GM12892 (cell line): ENCODE data around the gene KDM8.

Source experiments
- DNase-seq: peaks from one replicate; pipeline ENCODE4 v3.0.0; 2011; ENCODE audit not compliant: insufficient read length
- FAIRE-seq: peaks from 2 replicates; lab custom pipeline; 2011; peaks lifted over from hg19 to GRCh38; lab: Jason Lieb, UNC
- POLR2A ChIP-seq: IDR thresholded peaks from 2 replicates; pipeline ENCODE4 v1.6.1; 2011; ENCODE audit warnings: low read depth, low read length, control low read depth
- POLR2AphosphoS5 ChIP-seq: IDR thresholded peaks from 2 replicates; pipeline ENCODE4 v1.6.1; 2011; ENCODE audit warnings: low read depth, low read length, control low read depth
- TAF1 ChIP-seq: IDR thresholded peaks from 2 replicates; pipeline ENCODE4 v1.6.1; 2011; ENCODE audit warnings: low read depth, mild to moderate bottlenecking, control low read depth, low read length, borderline replicate concordance

KDM8 gene

DNA sequence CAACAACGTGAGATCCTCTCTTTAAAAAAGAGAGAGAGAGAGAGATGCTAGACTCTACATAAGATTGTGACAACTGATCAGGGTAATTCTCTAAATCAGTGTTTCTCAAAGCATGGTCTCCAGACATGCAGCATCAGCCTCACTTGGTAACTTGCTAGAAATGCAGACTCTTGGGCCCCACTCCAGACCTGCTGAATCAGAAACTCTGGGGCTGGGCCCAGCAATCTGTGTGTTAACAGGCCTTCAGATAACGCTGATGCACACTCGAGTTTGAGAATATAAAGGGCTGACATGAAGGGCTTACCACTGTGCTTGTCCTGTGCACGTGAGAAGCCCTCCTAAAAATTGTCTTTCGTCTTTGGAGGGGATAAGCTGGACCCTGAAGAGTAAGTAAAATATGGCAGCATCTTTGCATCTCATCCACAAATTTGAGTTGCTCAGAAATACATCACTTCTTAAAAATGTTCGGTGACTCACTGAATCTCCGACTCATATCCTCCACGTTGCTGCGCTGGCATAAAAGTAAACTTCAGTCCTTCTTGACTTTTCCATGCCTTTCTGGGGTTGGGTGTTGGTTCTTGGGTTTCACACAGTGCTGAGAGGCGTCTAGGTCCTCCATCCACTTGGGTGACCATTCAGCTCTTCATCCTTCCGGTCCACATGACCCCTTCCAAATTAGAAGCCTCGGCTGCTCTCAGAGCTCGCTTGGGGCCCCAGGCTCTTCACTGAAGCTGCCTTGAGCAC lies 26.1 kb upstream of the KDM8 start:
- TF ChIP-seq POLR2A (no peak), POLR2AphosphoS5 (no peak), TAF1 (no peak)
- no peak for DNase-seq
- FAIRE-seq, result no peak

DNA sequence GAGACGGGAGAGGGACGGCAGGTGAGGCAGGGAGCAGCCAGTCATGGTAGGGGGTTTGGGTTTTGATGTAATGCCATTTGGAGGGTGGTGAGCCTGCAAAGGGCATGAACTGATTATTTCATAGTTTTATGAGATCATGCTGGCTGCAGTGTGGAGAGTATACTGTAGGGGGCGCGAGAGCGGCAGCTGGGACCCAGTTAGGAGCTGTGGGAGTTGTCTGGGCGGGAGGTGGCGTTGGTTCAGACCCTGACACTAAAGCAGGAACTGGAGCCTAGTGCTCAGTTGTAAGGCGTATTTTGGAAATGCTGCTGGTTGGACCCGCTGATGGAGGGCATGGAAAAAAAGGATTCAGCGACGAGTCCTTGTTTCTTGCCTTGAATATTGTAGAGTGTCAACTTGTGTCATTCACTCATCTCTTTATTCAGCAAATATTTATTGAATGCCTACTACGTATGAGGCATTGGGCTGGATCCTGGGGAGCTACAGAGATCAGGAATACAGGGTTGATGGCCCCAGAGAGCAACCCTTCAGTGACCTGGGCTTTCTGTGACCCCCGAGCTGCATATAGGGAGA lies 23.7 kb upstream of the KDM8 start:
- FAIRE-seq (peak; percentile 94), DNase-seq (peak; percentile 74)

GRCh38 chr16:27181019-27181790 lies 22.1 kb upstream of the KDM8 start:
- FAIRE-seq (no peak), DNase-seq (no peak)
- TF ChIP-seq POLR2AphosphoS5, result no peak

More for the DNA sequence above, 23.7 kb upstream of the KDM8 start:
- TF ChIP-seq POLR2A, result no peak
- TF ChIP-seq TAF1, result no peak
- no peak for TF ChIP-seq POLR2AphosphoS5

GRCh38 chr16:27182906-27183405 lies 20.4 kb upstream of the KDM8 start:
- TF ChIP-seq POLR2AphosphoS5, result no peak
- no peak for TF ChIP-seq TAF1
- TF ChIP-seq POLR2A, result no peak
- DNase-seq (no peak), FAIRE-seq (no peak)

DNA sequence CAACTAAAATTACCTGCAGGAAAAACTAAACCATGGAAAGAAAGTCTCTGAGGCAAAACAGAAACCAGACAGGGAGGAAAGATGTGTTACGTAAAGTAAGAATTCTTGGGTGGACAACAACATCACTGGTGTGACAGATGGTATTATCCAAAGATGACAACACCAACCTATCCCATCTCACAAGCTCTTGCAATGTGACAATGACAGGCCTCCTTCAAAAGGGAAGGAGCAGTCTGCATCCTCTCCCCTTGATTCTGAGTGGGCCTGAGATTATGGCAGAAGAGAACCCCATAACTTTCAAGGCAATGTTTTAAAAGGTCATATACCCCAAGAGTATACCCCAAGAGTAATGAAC lies 17.6 kb upstream of the KDM8 start:
- TF ChIP-seq POLR2A (no peak), TAF1 (no peak), POLR2AphosphoS5 (no peak)
- FAIRE-seq (peak; percentile 36), DNase-seq (no peak)

- DNase-seq, result no peak
- FAIRE-seq, result no peak
- TF ChIP-seq POLR2A (no peak), TAF1 (no peak), POLR2AphosphoS5 (no peak)
Observed at GRCh38 chr16:27188633-27189032, 14.7 kb upstream of the KDM8 start.

- TF ChIP-seq TAF1 (no peak), POLR2AphosphoS5 (no peak), POLR2A (no peak)
- FAIRE-seq, result no peak
- DNase-seq, result no peak
Observed at GRCh38 chr16:27189335-27189972, 13.9 kb upstream of the KDM8 start.

GRCh38 chr16:27190316-27190871 lies 12.9 kb upstream of the KDM8 start:
- no peak for DNase-seq
- TF ChIP-seq TAF1, result no peak
- TF ChIP-seq POLR2A, result no peak
- TF ChIP-seq POLR2AphosphoS5, result no peak
- no peak for FAIRE-seq

- FAIRE-seq (no peak), DNase-seq (no peak)
- TF ChIP-seq TAF1, result no peak
- no peak for TF ChIP-seq POLR2A
- no peak for TF ChIP-seq POLR2AphosphoS5
Observed at GRCh38 chr16:27191352-27191924, 11.9 kb upstream of the KDM8 start.

DNA sequence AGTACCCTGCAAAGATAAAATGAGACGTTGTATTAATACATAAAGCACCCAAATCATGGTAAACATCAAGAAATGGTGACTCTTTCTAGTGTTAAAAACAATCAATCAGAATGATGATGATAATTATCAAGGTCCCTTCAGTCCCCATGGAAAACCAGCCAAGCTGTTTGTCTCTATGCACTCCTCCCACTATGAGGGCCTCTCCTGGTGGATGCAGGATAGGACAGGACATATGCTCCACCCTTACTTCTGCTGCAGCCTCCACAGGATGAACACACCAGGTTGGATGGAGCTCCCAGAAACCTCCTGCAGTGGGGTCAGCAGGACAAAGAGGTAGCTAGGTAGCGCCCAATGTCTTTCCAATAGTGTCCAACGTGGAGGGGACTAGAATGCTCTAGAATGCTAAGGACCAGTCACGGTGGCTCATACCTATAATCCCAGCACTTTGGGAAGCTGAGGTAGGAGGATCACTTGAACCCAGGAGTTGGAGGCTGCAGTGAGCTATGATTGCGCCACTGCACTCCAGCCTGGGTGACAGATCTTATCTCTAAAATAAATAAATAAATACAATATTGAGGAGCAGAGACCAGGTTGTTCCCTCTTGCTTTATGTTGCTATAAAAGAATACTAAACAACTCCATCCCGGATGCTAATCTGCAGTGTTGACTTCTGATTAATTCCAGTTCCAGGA lies 9.9 kb upstream of the KDM8 start:
- TF ChIP-seq POLR2A (no peak), POLR2AphosphoS5 (no peak), TAF1 (no peak)
- FAIRE-seq, result no peak
- DNase-seq, result no peak

DNA sequence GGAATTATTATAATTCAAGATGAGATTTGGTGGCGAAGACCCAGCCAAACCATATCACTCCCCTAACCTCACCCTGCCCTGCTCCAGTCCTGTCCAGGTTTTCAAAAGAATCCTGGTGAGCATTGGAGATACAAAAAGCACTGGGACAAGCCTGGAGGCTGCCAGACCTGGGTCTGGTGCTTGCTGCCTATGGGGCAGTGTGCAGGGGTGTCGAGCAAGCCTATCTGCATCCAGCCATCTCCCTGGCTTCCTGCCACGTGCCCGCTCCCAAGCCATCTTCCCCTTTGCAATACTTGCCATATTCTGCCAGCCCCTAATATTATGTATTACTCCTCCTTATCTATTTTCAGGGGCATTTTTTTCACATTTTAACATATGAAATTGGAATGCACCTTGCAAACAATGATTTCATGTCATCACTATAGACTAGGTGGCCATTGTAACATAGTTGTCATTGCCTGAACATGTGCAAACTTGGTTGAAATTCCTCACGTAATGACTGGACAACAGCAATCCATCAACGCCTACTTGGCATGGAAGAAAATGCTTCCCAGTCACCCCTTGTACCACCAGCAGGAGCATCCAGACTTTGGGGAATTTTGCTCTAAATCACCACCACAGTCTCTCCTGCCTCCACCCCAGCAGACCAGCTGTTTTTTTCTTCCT lies 8.1 kb upstream of the KDM8 start:
- FAIRE-seq, result no peak
- no peak for TF ChIP-seq POLR2A
- TF ChIP-seq TAF1, result no peak
- no peak for TF ChIP-seq POLR2AphosphoS5

More for the DNA sequence above, 8.1 kb upstream of the KDM8 start:
- DNase-seq, result no peak
